SK-N-MC (cell line): ENCODE data around the gene AIPL1.

Experiments
- DNase-seq: peaks from one replicate; pipeline ENCODE4 v3.0.0-alpha.2; 2011; ENCODE audit warnings: low read depth, low spot score
- H3K27ac ChIP-seq: fragments of 200-600 bp; sonication (generic); 2 replicates; pipeline ENCODE4 v1.5.1; 2016; ENCODE audit warnings: mixed run types
- H3K36me3 ChIP-seq: fragments of 200-600 bp; sonication (generic); 2 replicates; pipeline ENCODE4 v1.6.1; 2017; ENCODE audit warnings: antibody characterized with exemption, low read length, mixed read lengths; ENCODE audit not compliant: insufficient read depth
- H3K4me3 ChIP-seq: fragments of 200-600 bp; sonication (generic); 2 replicates; pipeline ENCODE4 v1.5.1; 2016
- H3K9ac ChIP-seq: fragments of 200-600 bp; sonication (generic); 2 replicates; pipeline ENCODE4 v1.8.0; 2017; ENCODE audit warnings: mixed run types, mixed read lengths; ENCODE audit not compliant: insufficient read length
- H3K9me3 ChIP-seq: fragments of 200-600 bp; sonication (generic); 2 replicates; pipeline ENCODE4 v1.6.1; 2017; ENCODE audit warnings: low read depth, mild to moderate bottlenecking, antibody characterized with exemption, low read length, moderate library complexity, mixed read lengths
- EZH2 ChIP-seq: fragments of 200-600 bp; sonication (generic); IDR thresholded peaks from one replicate; pipeline ENCODE4 v1.6.1; 2017; ENCODE audit warnings: antibody characterized with exemption
- FOXP2 ChIP-seq: optimal IDR thresholded peaks from 2 replicates; pipeline ENCODE3; 2011; ENCODE audit warnings: mild to moderate bottlenecking, moderate library complexity; ENCODE audit not compliant: insufficient read depth; ENCODE audit errors: extremely low read length, control extremely low read depth
- POLR2AphosphoS5 ChIP-seq: IDR thresholded peaks from 2 replicates; pipeline ENCODE4 v1.6.1; 2012; ENCODE audit warnings: mild to moderate bottlenecking, low read depth, low read length, borderline replicate concordance

Gene AIPL1

GRCh38 chr17:6461246-6461645 is 26.3 kb upstream of the AIPL1 start:
- no peaks in the 10 kb centered on the region for H3K9me3 ChIP-seq
- TF ChIP-seq POLR2AphosphoS5: no peak
- no peak for TF ChIP-seq FOXP2
- no peak for TF ChIP-seq EZH2
- H3K9ac ChIP-seq: no peak overlapping the region
- no peaks in the 10 kb centered on the region for H3K36me3 ChIP-seq
- no peak overlapping the region for H3K27ac ChIP-seq
- no peak overlapping the region for H3K4me3 ChIP-seq
- no peak for DNase-seq

- no peak for TF ChIP-seq FOXP2
- TF ChIP-seq EZH2: no peak
- no peak for TF ChIP-seq POLR2AphosphoS5
- H3K9me3 ChIP-seq: no peaks in the 10 kb centered on the region
- no peak overlapping the region for H3K4me3 ChIP-seq
- H3K9ac ChIP-seq: no peak overlapping the region
- no peaks in the 10 kb centered on the region for H3K36me3 ChIP-seq
- no peak overlapping the region for H3K27ac ChIP-seq
- DNase-seq: no peak
Observed at GRCh38 chr17:6460531-6461161, 25.7 kb upstream of the AIPL1 start.

DNA sequence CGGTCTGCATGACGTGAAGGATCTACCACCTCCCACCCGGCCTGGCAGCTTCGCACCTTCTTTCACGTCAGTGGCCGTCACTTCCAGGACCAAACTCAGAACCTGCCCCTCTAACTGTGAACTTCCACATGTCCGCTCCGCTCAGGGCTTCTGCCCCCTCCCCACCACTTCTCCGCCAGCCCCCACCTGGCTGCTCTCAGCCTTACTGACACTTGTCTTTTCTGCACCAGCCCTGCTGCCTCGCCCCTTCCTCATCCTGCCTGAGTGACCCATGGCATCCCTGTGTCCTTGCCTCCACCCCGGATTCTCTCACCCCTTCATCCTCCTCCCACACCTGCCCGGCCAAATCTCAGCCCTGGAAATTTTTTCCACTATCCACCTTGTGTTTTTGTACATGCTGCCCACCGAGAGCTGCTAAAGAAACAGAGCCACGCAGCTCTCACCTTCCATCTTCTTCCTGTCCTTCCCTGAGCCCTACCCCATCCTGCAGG is 23.6 kb upstream of the AIPL1 start:
- TF ChIP-seq EZH2: no peak
- TF ChIP-seq FOXP2: no peak
- no peak for TF ChIP-seq POLR2AphosphoS5
- Histone ChIP-seq H3K9ac (no peak overlapping the region), H3K36me3 (no peaks in the 10 kb centered on the region), H3K4me3 (no peak overlapping the region), H3K27ac (no peak overlapping the region), H3K9me3 (no peaks in the 10 kb centered on the region)
- no peak for DNase-seq

DNA sequence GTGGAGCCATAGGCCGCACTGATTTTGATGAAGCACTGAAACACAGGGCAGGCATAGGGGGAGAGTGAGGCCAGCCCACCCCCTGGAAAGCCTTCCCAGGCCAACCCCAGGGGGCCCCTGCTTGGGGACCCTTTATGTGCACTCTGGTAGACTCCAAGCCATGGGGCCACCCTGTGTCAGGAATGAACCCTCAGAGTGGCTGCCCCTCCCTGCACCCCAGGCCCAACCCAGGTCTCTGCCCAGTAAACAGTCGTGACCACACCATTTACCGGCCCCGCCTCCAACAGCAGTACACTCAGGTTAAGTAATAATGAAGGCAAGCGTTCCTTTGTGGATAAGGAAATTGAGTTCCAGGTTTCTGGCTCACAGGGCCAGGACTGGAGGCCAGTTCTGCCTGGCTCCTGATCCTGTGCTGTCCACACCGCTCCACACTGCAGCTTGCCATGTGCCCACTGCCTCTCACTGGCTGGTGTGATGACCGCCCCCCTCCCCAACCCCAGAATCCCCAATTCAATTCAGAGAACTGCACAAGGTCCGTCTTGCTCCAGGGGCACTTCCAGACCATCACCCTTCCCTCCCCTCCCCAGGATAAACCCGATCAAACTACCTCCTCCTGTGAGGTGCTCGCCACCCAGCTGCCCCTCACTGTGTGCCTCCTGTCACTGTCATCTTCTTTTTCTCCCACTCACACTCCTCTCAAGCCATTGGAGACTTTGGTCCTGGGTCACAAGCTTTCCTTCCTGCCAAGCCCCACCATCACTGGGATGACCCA is 23.0 kb upstream of the AIPL1 start:
- TF ChIP-seq FOXP2 (no peak), POLR2AphosphoS5 (no peak), EZH2 (no peak)
- no peaks in the 10 kb centered on the region for H3K36me3 ChIP-seq
- no peak for DNase-seq
- no peaks in the 10 kb centered on the region for H3K9me3 ChIP-seq
- no peak overlapping the region for H3K27ac ChIP-seq
- no peak overlapping the region for H3K4me3 ChIP-seq
- no peak overlapping the region for H3K9ac ChIP-seq

DNA sequence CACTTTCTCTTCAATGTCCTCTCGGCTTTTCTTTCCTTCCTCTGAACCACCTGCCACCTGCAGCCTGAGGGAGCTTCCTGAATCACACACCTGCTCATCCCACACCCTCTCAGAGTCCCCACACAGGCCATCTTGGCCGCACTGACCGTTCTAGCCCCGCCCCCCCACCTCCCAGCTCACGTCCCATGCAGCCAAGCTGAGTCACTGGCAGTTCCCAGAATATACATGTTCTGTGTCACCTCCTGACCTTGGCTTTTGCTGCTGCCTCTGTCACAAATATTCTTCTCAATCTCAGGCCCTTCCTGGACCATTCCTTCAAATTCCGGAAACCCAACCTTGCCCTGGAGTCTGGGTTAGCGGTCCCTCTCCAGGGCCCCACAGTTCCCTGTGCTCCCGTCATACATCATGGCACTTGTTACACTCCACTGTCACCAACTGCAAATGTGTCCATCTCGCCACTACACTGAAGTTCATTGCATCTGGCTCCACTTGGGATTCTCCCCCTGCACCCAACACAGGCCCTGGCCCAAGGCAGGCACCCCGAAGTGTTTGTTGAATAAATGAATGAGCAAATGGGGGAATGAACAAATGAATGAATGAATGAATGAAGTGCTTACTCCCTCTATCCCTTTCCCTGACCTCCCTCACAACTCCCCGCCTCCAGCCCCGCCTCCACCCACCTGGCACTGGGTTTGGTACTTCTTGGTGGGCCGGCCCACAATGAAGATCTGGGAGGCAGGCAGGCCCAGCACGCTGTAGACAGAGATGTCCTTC is 22.2 kb upstream of the AIPL1 start:
- Histone ChIP-seq H3K9me3 (no peaks in the 10 kb centered on the region), H3K9ac (no peak overlapping the region), H3K36me3 (no peaks in the 10 kb centered on the region), H3K4me3 (no peak overlapping the region), H3K27ac (no peak overlapping the region)
- no peak for DNase-seq
- TF ChIP-seq FOXP2 (no peak), POLR2AphosphoS5 (no peak), EZH2 (no peak)

DNA sequence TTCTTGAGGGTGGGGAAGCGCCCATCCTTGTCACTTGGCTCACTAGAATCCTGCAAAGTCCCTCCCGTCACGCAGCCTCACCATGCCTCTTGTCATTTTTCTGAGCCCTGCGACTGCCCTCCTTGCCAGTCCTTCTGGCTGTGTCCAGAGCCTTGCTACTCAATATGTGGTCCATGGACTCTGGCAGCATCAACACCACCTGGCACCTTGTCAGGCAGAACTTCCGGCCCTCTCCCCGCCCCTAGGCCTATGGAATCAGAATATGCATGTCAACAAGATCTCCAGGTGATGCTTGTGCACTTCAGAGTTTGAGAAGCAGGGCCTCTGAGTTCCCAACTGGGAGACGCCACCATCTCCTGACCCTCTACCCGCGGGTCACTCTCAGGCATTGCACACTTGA is 21.4 kb upstream of the AIPL1 start:
- no peak for DNase-seq
- H3K4me3 ChIP-seq: no peak overlapping the region
- H3K9me3 ChIP-seq: no peaks in the 10 kb centered on the region
- H3K27ac ChIP-seq: no peak overlapping the region
- TF ChIP-seq POLR2AphosphoS5 (no peak), EZH2 (no peak), FOXP2 (no peak)
- H3K9ac ChIP-seq: no peak overlapping the region
- H3K36me3 ChIP-seq: no peaks in the 10 kb centered on the region

- Histone ChIP-seq H3K9ac (no peak overlapping the region), H3K9me3 (no peaks in the 10 kb centered on the region), H3K4me3 (no peak overlapping the region), H3K27ac (no peak overlapping the region), H3K36me3 (no peaks in the 10 kb centered on the region; the same call in 1 of the 2 replicates)
- no peak for DNase-seq
- TF ChIP-seq POLR2AphosphoS5: no peak
- no peak for TF ChIP-seq FOXP2
- no peak for TF ChIP-seq EZH2
Observed at GRCh38 chr17:6455321-6455705, 20.4 kb upstream of the AIPL1 start.

GRCh38 chr17:6454495-6455320 is 19.8 kb upstream of the AIPL1 start:
- no peaks in the 10 kb centered on the region for H3K9me3 ChIP-seq
- no peak for DNase-seq
- H3K4me3 ChIP-seq: no peak overlapping the region
- peaks cover 4% of the 10 kb centered on the region; the same call in 1 of the 2 replicates for H3K36me3 ChIP-seq
- H3K9ac ChIP-seq: no peak overlapping the region
- no peak overlapping the region for H3K27ac ChIP-seq
- TF ChIP-seq FOXP2 (no peak), POLR2AphosphoS5 (no peak), EZH2 (no peak)
